Transverse colon (tissue), 4 donors: ENCODE measurements around the gene ZDHHC17. TPM values are rescaled to one million over a fixed set of nuclear protein-coding genes. Genes with fewer than 3 reads are reported as not detected.

Experiments
- DNase-seq: peaks from one replicate; pipeline ENCODE4 v3.0.0-alpha.2; 2019
- H3K27ac ChIP-seq, 4 donors: fragments of 200-600 bp; sonication (generic); 2 replicates each; pipeline ENCODE4 v1.5.1; 2016 to 2018; ENCODE audit warnings: inconsistent platforms in 4 of 4
- H3K27me3 ChIP-seq: fragments of 200-600 bp; sonication (generic); 2 replicates; pipeline ENCODE4 v1.5.1; 2017; ENCODE audit warnings: inconsistent platforms
- H3K36me3 ChIP-seq, 4 donors: fragments of 200-600 bp; sonication (generic); 2 replicates each; pipeline ENCODE4 v1.5.1; 2017 to 2019; ENCODE audit warnings: inconsistent platforms in 4 of 4
- H3K4me1 ChIP-seq, 4 donors: fragments of 200-600 bp; sonication (generic); 2 replicates each; pipeline ENCODE4 v1.5.1; 2017 to 2020; ENCODE audit warnings: inconsistent platforms in 4 of 4
- H3K4me3 ChIP-seq, 4 donors: fragments of 200-600 bp; sonication (generic); 1 replicate in 1 of 4; 2 replicates in 3 of 4; pipeline versions ENCODE4 v1.5.1 to v1.6.1; 2017 to 2019; ENCODE audit warnings: inconsistent platforms in 4 of 4
- H3K9me3 ChIP-seq, 2 donors: fragments of 200-600 bp; sonication (generic); 2 replicates each; pipeline ENCODE4 v1.5.1; 2017 to 2019; ENCODE audit warnings: inconsistent platforms in 2 of 2
- CTCF ChIP-seq, 5 experiments: fragments of 200-600 bp in 3 of 5; fragments of 450-650 bp in 2 of 5; sonication (generic) in 3 of 5; IDR thresholded peaks; 1 replicate in 2 of 5; 2 replicates in 3 of 5; pipeline ENCODE4 v1.5.1; 2016 to 2017; ENCODE audit warnings: antibody characterized with exemption in 5 of 5, inconsistent platforms in 3 of 5, mild to moderate bottlenecking in 2 of 5, moderate library complexity in 1 of 5
- EP300 ChIP-seq: sonication (generic); formaldehyde crosslinking; IDR thresholded peaks from one replicate; pipeline ENCODE4 v1.6.1; 2017; ENCODE audit warnings: antibody characterized with exemption, low read depth
- POLR2A ChIP-seq: fragments of 450-650 bp; IDR thresholded peaks from one replicate; pipeline ENCODE4 v1.6.1; 2016; ENCODE audit warnings: antibody characterized with exemption, mild to moderate bottlenecking, moderate library complexity
- POLR2AphosphoS5 ChIP-seq, 3 donors: sonication (generic); formaldehyde crosslinking; IDR thresholded peaks; one replicate each; pipeline ENCODE4 v1.6.1; 2016; ENCODE audit warnings: antibody characterized with exemption in 3 of 3
- WGBS, 2 donors: methylation state at CpG; one replicate each; pipeline ENCODE4 v1.1.5; 2018; ENCODE audit warnings: low coverage in 1 of 2; 5-methylcytosine and 5-hydroxymethylcytosine counted together
- in situ Hi-C, 4 donors: fragments of 200-750 bp; cut with MboI; loops; one replicate each; pipeline versions ENCODE4 v1.15.0 to v1.15.1; 2017; ENCODE audit warnings: low sequenced_read_pairs in 3 of 4, low pct_ligation_motif_present in 1 of 4, low pct_unique_long_range_greater_than_20kb in 1 of 4
- intact Hi-C: fragments of 100-400 bp; cut with DNase I; formaldehyde crosslinking; loops from one replicate; pipeline ENCODE4 v1.15.1; 2023; ENCODE audit warnings: low total_unique reads
- total RNA-seq, 4 donors: library from RNA; depleted of rRNA; stranded (reverse); fragments of >200 nt; gene quantifications; one replicate each; pipeline ENCODE4 v1.1.0, GENCODE V29; 2016

ZDHHC17 gene
- total RNA-seq, 4 donors from 2014 or later: 2.6 to 38.7 (median 18.5) TPM

- WGBS, 2 donors: 76 to 88% methylated on average over 1 of the region's 1 CpG
- TF ChIP-seq CTCF (IDR thresholded peaks at IDR 0.05) (no peak), POLR2A (no peak), POLR2AphosphoS5 (IDR thresholded peaks at IDR 0.05) (no peak), EP300 (no peak)
- Histone ChIP-seq H3K4me3 (no peak overlapping the region), H3K27me3 (no peaks in the 10 kb centered on the region), H3K4me1 (peaks cover 2 to 29% (median 19%) of the 10 kb centered on the region in 4 donors), H3K27ac (no peak overlapping the region), H3K9me3 (no peaks in the 10 kb centered on the region), H3K36me3 (no peaks in the 10 kb centered on the region)
- in situ Hi-C loops (loop anchor here in 1 of 4 donors (5.0 kb wide), 1 partner anchor 168 kb away; no protein-coding TSS in a partner anchor), intact Hi-C loops (no loop called here)
- DNase-seq: no peak
These were observed 21.5 kb downstream of the ZDHHC17 start for GRCh38 chr12:76785407-76785806.

GRCh38 chr12:76786986-76787385 is 23.1 kb downstream of the ZDHHC17 start:
- H3K4me3 ChIP-seq: no peak overlapping the region
- intact Hi-C loops (no loop called here), in situ Hi-C loops (loop anchor here in 1 of 4 donors (5.0 kb wide), 1 partner anchor 170 kb away; no protein-coding TSS in a partner anchor)
- no peaks in the 10 kb centered on the region for H3K36me3 ChIP-seq
- no peak for TF ChIP-seq POLR2A
- no peak for TF ChIP-seq CTCF (IDR thresholded peaks at IDR 0.05)
- TF ChIP-seq POLR2AphosphoS5 (IDR thresholded peaks at IDR 0.05): no peak
- TF ChIP-seq EP300: no peak
- no peaks in the 10 kb centered on the region for H3K27me3 ChIP-seq
- H3K4me1 ChIP-seq: peaks cover under 1 to 31% (median 22%) of the 10 kb centered on the region in 4 donors
- no peaks in the 10 kb centered on the region for H3K9me3 ChIP-seq
- no peak overlapping the region for H3K27ac ChIP-seq
- WGBS, 2 donors: 93 to 94% methylated on average over 3 of the region's 3 CpGs
- no peak for DNase-seq

- H3K4me3 ChIP-seq: no peak overlapping the region
- no peaks in the 10 kb centered on the region for H3K9me3 ChIP-seq
- 88 to 89% methylated on average over 1 to 2 of the region's 2 CpGs for WGBS, 2 donors
- no peak for TF ChIP-seq CTCF (IDR thresholded peaks at IDR 0.05)
- TF ChIP-seq POLR2A: no peak
- TF ChIP-seq POLR2AphosphoS5 (IDR thresholded peaks at IDR 0.05): no peak
- TF ChIP-seq EP300: no peak
- H3K27me3 ChIP-seq: no peaks in the 10 kb centered on the region
- no peaks in the 10 kb centered on the region for H3K36me3 ChIP-seq
- peaks cover 0 to 28% (median 17%) of the 10 kb centered on the region in 4 donors for H3K4me1 ChIP-seq
- no peak for DNase-seq
- H3K27ac ChIP-seq: no peak overlapping the region
- intact Hi-C loops: no loop called here
- in situ Hi-C loops: loop anchor here in 1 of 4 donors (5.0 kb wide), 1 partner anchor 170 kb away; no protein-coding TSS in a partner anchor
These were observed 23.8 kb downstream of the ZDHHC17 start for GRCh38 chr12:76787689-76788088.

GRCh38 chr12:76789335-76790050 is 25.6 kb downstream of the ZDHHC17 start:
- Histone ChIP-seq H3K9me3 (no peaks in the 10 kb centered on the region), H3K36me3 (no peaks in the 10 kb centered on the region), H3K4me3 (no peak overlapping the region), H3K27me3 (no peaks in the 10 kb centered on the region), H3K27ac (no peak overlapping the region), H3K4me1 (peaks cover 0 to 27% (median 17%) of the 10 kb centered on the region in 4 donors)
- TF ChIP-seq POLR2AphosphoS5 (IDR thresholded peaks at IDR 0.05) (no peak), CTCF (IDR thresholded peaks at IDR 0.05) (no peak)
- intact Hi-C loops (loop anchor here (2.0 kb wide), 1 partner anchor 169 kb away; no protein-coding TSS in a partner anchor), in situ Hi-C loops (loop anchor here (5.0 to 10.0 kb wide), 3 partner anchors 165 to 175 kb away; no protein-coding TSS in a partner anchor)
- no peak for DNase-seq
- 64 to 78% methylated on average over 3 of the region's 3 CpGs for WGBS, 2 donors
